Prostate gland (tissue), 2 donors: ENCODE results near the gene MFF.

ENCODE experiments used
- POLR2A ChIP-seq: fragments of 450-650 bp; IDR thresholded peaks from one replicate; pipeline ENCODE4 v1.6.1; 2016; ENCODE audit warnings: antibody characterized with exemption, mild to moderate bottlenecking
- POLR2AphosphoS5 ChIP-seq: sonication (generic); formaldehyde crosslinking; IDR thresholded peaks from one replicate; pipeline ENCODE4 v1.6.1; 2017; ENCODE audit warnings: antibody characterized with exemption
- TF ChIP-seq, protein P1 (sequence below), 4 experiments: fragments of 200-600 bp in 2 of 4; fragments of 450-650 bp in 2 of 4; sonication (generic) in 2 of 4; IDR thresholded peaks; 1 replicate in 3 of 4; 2 replicates in 1 of 4; pipeline ENCODE4 v1.5.1; 2016 to 2019; ENCODE audit warnings: antibody characterized with exemption in 4 of 4, mild to moderate bottlenecking in 2 of 4, moderate library complexity in 2 of 4

DNA sequence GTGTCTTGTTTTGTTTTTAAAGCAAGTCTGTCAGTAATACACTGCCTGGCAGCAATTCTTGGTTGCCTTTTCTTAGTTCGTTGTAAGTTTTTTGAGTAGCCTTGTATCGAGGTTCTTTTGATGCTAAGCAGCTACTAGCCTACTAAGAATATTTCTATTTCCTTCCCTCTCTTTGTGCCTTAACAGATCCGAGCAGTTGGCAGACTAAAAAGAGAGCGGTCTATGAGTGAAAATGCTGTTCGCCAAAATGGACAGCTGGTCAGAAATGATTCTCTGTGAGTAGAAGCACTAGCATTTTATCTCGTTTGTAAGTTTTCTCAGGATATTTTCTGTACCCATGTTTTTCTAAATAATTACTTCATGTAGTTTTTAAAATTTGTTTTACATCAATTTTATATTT lies 15.1 kb downstream of the MFF start:
- TF ChIP-seq, protein P1, sequence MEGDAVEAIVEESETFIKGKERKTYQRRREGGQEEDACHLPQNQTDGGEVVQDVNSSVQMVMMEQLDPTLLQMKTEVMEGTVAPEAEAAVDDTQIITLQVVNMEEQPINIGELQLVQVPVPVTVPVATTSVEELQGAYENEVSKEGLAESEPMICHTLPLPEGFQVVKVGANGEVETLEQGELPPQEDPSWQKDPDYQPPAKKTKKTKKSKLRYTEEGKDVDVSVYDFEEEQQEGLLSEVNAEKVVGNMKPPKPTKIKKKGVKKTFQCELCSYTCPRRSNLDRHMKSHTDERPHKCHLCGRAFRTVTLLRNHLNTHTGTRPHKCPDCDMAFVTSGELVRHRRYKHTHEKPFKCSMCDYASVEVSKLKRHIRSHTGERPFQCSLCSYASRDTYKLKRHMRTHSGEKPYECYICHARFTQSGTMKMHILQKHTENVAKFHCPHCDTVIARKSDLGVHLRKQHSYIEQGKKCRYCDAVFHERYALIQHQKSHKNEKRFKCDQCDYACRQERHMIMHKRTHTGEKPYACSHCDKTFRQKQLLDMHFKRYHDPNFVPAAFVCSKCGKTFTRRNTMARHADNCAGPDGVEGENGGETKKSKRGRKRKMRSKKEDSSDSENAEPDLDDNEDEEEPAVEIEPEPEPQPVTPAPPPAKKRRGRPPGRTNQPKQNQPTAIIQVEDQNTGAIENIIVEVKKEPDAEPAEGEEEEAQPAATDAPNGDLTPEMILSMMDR (IDR thresholded peaks at IDR 0.05), result no peak
- TF ChIP-seq POLR2A (no peak), POLR2AphosphoS5 (no peak)
